ENCODE measurements around the gene GABRE.

GABRE gene

GRCh38 chrX:151987108-151987507 is 12.6 kb upstream of the GABRE start:
- no peak for DNase-seq (ENCODE audit: low spot score)
- TF ChIP-seq CTCF (IDR thresholded peaks at IDR 0.05; ENCODE audit: extremely low read depth, missing control alignments) = no peak

- DNase-seq (ENCODE audit: low spot score) = no peak
- TF ChIP-seq CTCF (IDR thresholded peaks at IDR 0.05; ENCODE audit: extremely low read depth, missing control alignments) = no peak
Observed at GRCh38 chrX:151985955-151986354, 11.5 kb upstream of the GABRE start.

GRCh38 chrX:151985531-151985930 is 11.1 kb upstream of the GABRE start:
- no peak for TF ChIP-seq CTCF (IDR thresholded peaks at IDR 0.05; ENCODE audit: extremely low read depth, missing control alignments)
- DNase-seq (ENCODE audit: low spot score) = no peak

- DNase-seq (ENCODE audit: low spot score) = no peak
- TF ChIP-seq CTCF (IDR thresholded peaks at IDR 0.05; ENCODE audit: extremely low read depth, missing control alignments) = no peak
Observed at GRCh38 chrX:151984902-151985301, 10.4 kb upstream of the GABRE start.

- no peak for TF ChIP-seq CTCF (IDR thresholded peaks at IDR 0.05; ENCODE audit: extremely low read depth, missing control alignments)
- DNase-seq (ENCODE audit: low spot score) = no peak
Observed at GRCh38 chrX:151984328-151984727, 9.9 kb upstream of the GABRE start.

- DNase-seq (ENCODE audit: low spot score) = no peak
- TF ChIP-seq CTCF (IDR thresholded peaks at IDR 0.05; ENCODE audit: extremely low read depth, missing control alignments) = no peak
Observed at GRCh38 chrX:151983186-151983585, 8.7 kb upstream of the GABRE start.

GRCh38 chrX:151982222-151982621 is 7.7 kb upstream of the GABRE start:
- TF ChIP-seq CTCF (IDR thresholded peaks at IDR 0.05; ENCODE audit: extremely low read depth, missing control alignments) = no peak
- no peak for DNase-seq (ENCODE audit: low spot score)

Measured in GM20000 (cell line).